WTC11 (cell line): Measurements from ENCODE around the gene ZKSCAN1. TPM values are rescaled to one million over a fixed set of nuclear protein-coding genes. Genes with fewer than 3 reads are reported as not detected.

Experiments
- ATAC-seq: fragments of 200-7000 bp; cut with Tn5 transposase; 2 replicates; pipeline ENCODE4 v1.10.0; 2021; ENCODE audit warnings: mild to moderate bottlenecking, moderate library complexity
- CTCF ChIA-PET: fragments of 300-600 bp; sonication (Branson Sonifier 250); formaldehyde crosslinking; loops from one replicate; lab custom pipeline; 2021; ENCODE audit warnings: antibody characterized with exemption; lab: Charles Lee
- POLR2A ChIA-PET: fragments of 350-600 bp; sonication (Branson Sonifier 250); formaldehyde crosslinking; loops from one replicate; lab custom pipeline; 2021; ENCODE audit warnings: antibody characterized with exemption; lab: Charles Lee
- DNase-seq: peaks from one replicate; pipeline ENCODE4 v3.0.0; 2021; ENCODE audit warnings: low spot score
- H3K27ac Mint-ChIP-seq: 2 replicates; pipeline ENCODE4 v1.8.0; 2021; ENCODE audit warnings: mixed read lengths
- H3K27me3 Mint-ChIP-seq: 2 replicates; pipeline ENCODE4 v1.8.0; 2021; ENCODE audit warnings: low read depth, mild to moderate bottlenecking, moderate library complexity, mixed read lengths
- H3K36me3 Mint-ChIP-seq: 2 replicates; pipeline ENCODE4 v1.8.0; 2021; ENCODE audit warnings: mixed read lengths
- H3K4me1 Mint-ChIP-seq: 2 replicates; pipeline ENCODE4 v1.8.0; 2022; ENCODE audit warnings: mixed read lengths
- H3K4me3 Mint-ChIP-seq: 2 replicates; pipeline ENCODE4 v1.8.0; 2021; ENCODE audit warnings: mild to moderate bottlenecking, moderate library complexity, mixed read lengths
- H3K9me3 Mint-ChIP-seq: 2 replicates; pipeline ENCODE4 v1.8.0; 2021; ENCODE audit warnings: mixed read lengths
- CBFB ChIP-seq: sonication (generic); formaldehyde crosslinking; IDR thresholded peaks from 2 replicates; pipeline ENCODE4 v1.8.1; 2022; ENCODE audit warnings: mild to moderate bottlenecking, low read depth, missing genetic modification reagents
- CREM ChIP-seq: sonication (generic); formaldehyde crosslinking; IDR thresholded peaks from 2 replicates; pipeline ENCODE4 v1.8.1; 2022; ENCODE audit warnings: mild to moderate bottlenecking, missing genetic modification reagents, moderate library complexity
- ELF4 ChIP-seq: sonication (generic); formaldehyde crosslinking; IDR thresholded peaks from 2 replicates; pipeline ENCODE4 v1.8.1; 2022; ENCODE audit warnings: low read depth, mild to moderate bottlenecking, moderate library complexity, missing genetic modification reagents
- FOXJ3 ChIP-seq: sonication (generic); formaldehyde crosslinking; IDR thresholded peaks from 2 replicates; pipeline ENCODE4 v1.9.0; 2021; ENCODE audit warnings: missing genetic modification reagents, mild to moderate bottlenecking, borderline replicate concordance
- GTF2I ChIP-seq: fragments of 250-450 bp; sonication (Bioruptor Pico); conservative IDR thresholded peaks from 2 replicates; pipeline ENCODE4 v1.4.0; 2021; ENCODE audit warnings: mild to moderate bottlenecking
- KAT7 ChIP-seq: sonication (generic); formaldehyde crosslinking; IDR thresholded peaks from 2 replicates; pipeline ENCODE4 v1.8.1; 2023; ENCODE audit warnings: missing genetic modification reagents, mild to moderate bottlenecking, borderline replicate concordance
- MXD4 ChIP-seq: fragments of 250-450 bp; sonication (Bioruptor Pico); IDR thresholded peaks from 2 replicates; pipeline ENCODE4 v1.8.0; 2021; ENCODE audit warnings: mild to moderate bottlenecking, moderate library complexity, borderline replicate concordance
- NFYB ChIP-seq: sonication (generic); formaldehyde crosslinking; conservative IDR thresholded peaks from 2 replicates; pipeline ENCODE4 v1.8.0; 2022; ENCODE audit warnings: low read depth, missing genetic modification reagents
- ZNF396 ChIP-seq: fragments of 250-450 bp; sonication (Bioruptor Pico); IDR thresholded peaks from 2 replicates; pipeline ENCODE4 v1.8.0; 2021; ENCODE audit warnings: mild to moderate bottlenecking, moderate library complexity, borderline replicate concordance
- ZNF416 ChIP-seq: fragments of 250-450 bp; sonication (Bioruptor Pico); IDR thresholded peaks from 2 replicates; pipeline ENCODE4 v1.9.0; 2021; ENCODE audit warnings: mild to moderate bottlenecking, inconsistent platforms
- ZNF423 ChIP-seq: fragments of 250-450 bp; sonication (Bioruptor Pico); IDR thresholded peaks from 2 replicates; pipeline ENCODE4 v2.1.2; 2022; ENCODE audit warnings: mild to moderate bottlenecking, moderate library complexity
- ZNF671 ChIP-seq: fragments of 250-450 bp; sonication (Bioruptor Pico); IDR thresholded peaks from 2 replicates; pipeline ENCODE4 v1.8.0; 2021; ENCODE audit warnings: mild to moderate bottlenecking
- total RNA-seq: library from RNA; stranded (reverse); gene quantifications from 3 replicates; pipeline ENCODE4 v1.2.3, GENCODE V29; 2021
- TF ChIP-seq, protein P1 (sequence below): sonication (generic); formaldehyde crosslinking; IDR thresholded peaks from 2 replicates; pipeline ENCODE4 v1.8.1; 2023; ENCODE audit warnings: mild to moderate bottlenecking, missing genetic modification reagents
- TF ChIP-seq, protein P2 (sequence below): sonication (generic); formaldehyde crosslinking; IDR thresholded peaks from 2 replicates; pipeline ENCODE4 v1.8.0; 2022; ENCODE audit warnings: mild to moderate bottlenecking, missing genetic modification reagents
- TF ChIP-seq, protein P3 (sequence below): sonication (generic); formaldehyde crosslinking; conservative IDR thresholded peaks from 2 replicates; pipeline ENCODE4 v1.8.1; 2022; ENCODE audit warnings: mild to moderate bottlenecking, missing genetic modification reagents
- TF ChIP-seq, protein P4 (sequence below): sonication (generic); formaldehyde crosslinking; IDR thresholded peaks from 2 replicates; pipeline ENCODE4 v1.8.1; 2022; ENCODE audit warnings: missing genetic modification reagents, borderline replicate concordance
- TF ChIP-seq, protein P5 (sequence below): sonication (generic); formaldehyde crosslinking; IDR thresholded peaks from 2 replicates; pipeline ENCODE4 v1.8.1; 2022; ENCODE audit warnings: low read depth, mild to moderate bottlenecking, moderate library complexity, missing genetic modification reagents, borderline replicate concordance
- TF ChIP-seq, protein P6 (sequence below): sonication (generic); formaldehyde crosslinking; IDR thresholded peaks from 2 replicates; pipeline ENCODE4 v1.8.1; 2023; ENCODE audit warnings: mild to moderate bottlenecking, missing genetic modification reagents, borderline replicate concordance
- TF ChIP-seq, protein P7 (sequence below): sonication (generic); formaldehyde crosslinking; IDR thresholded peaks from 2 replicates; pipeline ENCODE4 v1.8.1; 2023; ENCODE audit warnings: mild to moderate bottlenecking, missing genetic modification reagents, moderate library complexity

The ZKSCAN1 gene
- total RNA-seq, 1 experiment from 2014 or later = 46.6 TPM

DNA sequence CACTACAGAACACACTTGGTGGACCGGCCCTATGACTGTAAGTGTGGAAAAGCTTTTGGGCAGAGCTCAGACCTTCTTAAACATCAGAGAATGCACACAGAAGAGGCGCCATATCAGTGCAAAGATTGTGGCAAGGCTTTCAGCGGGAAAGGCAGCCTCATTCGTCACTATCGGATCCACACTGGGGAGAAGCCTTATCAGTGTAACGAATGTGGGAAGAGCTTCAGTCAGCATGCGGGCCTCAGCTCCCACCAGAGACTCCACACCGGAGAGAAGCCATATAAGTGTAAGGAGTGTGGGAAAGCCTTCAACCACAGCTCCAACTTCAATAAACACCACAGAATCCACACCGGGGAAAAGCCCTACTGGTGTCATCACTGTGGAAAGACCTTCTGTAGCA is 48.8 kb downstream of the ZKSCAN1 start:
- Mint-ChIP-seq H3K9me3 (no peaks in the 10 kb centered on the region), H3K4me3 (no peak overlapping the region), H3K36me3 (peaks cover 54% of the 10 kb centered on the region), H3K4me1 (no peaks in the 10 kb centered on the region), H3K27ac (no peak overlapping the region), H3K27me3 (no peaks in the 10 kb centered on the region)
- DNase-seq (no peak), ATAC-seq (no peak)
- ChIA-PET CTCF (interaction anchor here (1.2 kb wide), 1 partner anchor 151 kb away, joined by 3 read pairs; no protein-coding TSS in a partner anchor), POLR2A (interaction anchor here (1.3 kb wide), 1 partner anchor 78 kb away, joined by 4 read pairs; no protein-coding TSS in a partner anchor)
- TF ChIP-seq, protein P1, sequence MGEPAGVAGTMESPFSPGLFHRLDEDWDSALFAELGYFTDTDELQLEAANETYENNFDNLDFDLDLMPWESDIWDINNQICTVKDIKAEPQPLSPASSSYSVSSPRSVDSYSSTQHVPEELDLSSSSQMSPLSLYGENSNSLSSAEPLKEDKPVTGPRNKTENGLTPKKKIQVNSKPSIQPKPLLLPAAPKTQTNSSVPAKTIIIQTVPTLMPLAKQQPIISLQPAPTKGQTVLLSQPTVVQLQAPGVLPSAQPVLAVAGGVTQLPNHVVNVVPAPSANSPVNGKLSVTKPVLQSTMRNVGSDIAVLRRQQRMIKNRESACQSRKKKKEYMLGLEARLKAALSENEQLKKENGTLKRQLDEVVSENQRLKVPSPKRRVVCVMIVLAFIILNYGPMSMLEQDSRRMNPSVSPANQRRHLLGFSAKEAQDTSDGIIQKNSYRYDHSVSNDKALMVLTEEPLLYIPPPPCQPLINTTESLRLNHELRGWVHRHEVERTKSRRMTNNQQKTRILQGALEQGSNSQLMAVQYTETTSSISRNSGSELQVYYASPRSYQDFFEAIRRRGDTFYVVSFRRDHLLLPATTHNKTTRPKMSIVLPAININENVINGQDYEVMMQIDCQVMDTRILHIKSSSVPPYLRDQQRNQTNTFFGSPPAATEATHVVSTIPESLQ = no peak

DNA sequence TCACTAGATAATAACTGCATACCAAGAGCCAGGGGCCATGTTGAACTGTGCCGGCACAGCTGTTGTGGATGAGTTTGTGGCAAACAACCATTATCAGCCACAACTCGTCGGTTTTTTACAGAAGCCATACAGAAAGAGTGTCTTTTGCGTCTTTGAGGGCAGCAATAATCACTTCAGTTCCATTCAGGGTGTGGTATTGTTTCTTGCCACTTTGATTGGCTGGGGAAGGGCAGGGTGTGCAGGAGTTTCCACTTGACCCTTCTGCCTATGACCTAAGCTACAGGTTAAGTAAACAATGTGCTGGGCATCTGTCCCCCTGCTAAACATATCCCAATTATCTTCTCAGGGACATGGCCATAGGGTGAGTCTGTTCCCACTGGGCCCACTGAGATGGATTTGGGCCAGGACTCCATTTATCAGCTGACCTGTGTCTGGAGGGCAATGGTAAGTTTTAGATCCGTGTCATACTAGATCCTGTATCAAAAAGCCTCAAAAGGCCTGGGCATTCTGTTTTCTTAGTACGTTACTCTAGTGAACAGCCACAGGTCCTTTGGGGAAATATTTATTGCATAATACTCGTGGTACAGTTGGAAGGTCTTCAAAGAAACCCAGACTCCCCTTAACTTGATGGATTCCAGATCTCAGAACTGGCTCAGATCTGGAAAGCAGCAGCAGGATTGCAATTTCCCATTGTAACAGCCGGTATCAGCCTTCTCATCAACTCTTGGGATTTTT is 50.2 kb downstream of the ZKSCAN1 start:
- POLR2A ChIA-PET = no interaction called here
- no peak for DNase-seq
- H3K4me3 Mint-ChIP-seq = no peak overlapping the region
- peaks cover 58% of the 10 kb centered on the region for H3K36me3 Mint-ChIP-seq
- ATAC-seq = no peak
- no peaks in the 10 kb centered on the region for H3K4me1 Mint-ChIP-seq
- H3K27ac Mint-ChIP-seq = no peak overlapping the region
- H3K9me3 Mint-ChIP-seq = peaks cover 11% of the 10 kb centered on the region
- H3K27me3 Mint-ChIP-seq = no peaks in the 10 kb centered on the region; the same call in 1 of the 2 replicates
- TF ChIP-seq KAT7 (no peak), CREM (CRISPR knock-in tag) (no peak), ELF4 (CRISPR knock-in tag) (no peak)
- TF ChIP-seq, protein P2, sequence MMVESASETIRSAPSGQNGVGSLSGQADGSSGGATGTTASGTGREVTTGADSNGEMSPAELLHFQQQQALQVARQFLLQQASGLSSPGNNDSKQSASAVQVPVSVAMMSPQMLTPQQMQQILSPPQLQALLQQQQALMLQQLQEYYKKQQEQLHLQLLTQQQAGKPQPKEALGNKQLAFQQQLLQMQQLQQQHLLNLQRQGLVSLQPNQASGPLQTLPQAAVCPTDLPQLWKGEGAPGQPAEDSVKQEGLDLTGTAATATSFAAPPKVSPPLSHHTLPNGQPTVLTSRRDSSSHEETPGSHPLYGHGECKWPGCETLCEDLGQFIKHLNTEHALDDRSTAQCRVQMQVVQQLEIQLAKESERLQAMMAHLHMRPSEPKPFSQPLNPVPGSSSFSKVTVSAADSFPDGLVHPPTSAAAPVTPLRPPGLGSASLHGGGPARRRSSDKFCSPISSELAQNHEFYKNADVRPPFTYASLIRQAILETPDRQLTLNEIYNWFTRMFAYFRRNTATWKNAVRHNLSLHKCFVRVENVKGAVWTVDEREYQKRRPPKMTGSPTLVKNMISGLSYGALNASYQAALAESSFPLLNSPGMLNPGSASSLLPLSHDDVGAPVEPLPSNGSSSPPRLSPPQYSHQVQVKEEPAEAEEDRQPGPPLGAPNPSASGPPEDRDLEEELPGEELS (CRISPR knock-in tag) = no peak
- CTCF ChIA-PET = no interaction called here

DNA sequence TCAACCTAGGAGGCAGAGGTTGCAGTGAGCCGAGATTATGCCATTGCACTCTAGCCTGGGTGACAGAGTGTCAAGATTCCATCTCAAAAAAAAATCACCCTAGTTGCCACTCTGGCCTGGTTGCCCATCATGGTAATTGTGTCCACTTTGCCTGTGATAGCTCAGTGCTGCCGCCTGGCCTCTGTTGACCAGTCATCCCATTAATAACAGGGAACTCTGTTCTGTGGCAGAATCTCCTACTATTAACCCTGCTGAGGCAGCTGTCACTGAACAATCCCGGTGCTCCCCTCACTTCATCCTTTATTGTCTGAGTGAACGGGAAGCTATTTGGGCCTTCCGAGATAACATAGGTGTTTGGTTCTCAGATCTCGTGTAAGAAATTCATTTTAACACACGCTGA is 51.6 kb downstream of the ZKSCAN1 start:
- no peak for DNase-seq
- no peak overlapping the region for H3K4me3 Mint-ChIP-seq
- CTCF ChIA-PET = interaction anchor here (0.5 to 1.3 kb wide), 7 partner anchors 17 to 762 kb away, joined by 3 to 5 read pairs (median 3); no protein-coding TSS in a partner anchor
- no peak for TF ChIP-seq ZNF671 (CRISPR knock-in tag)
- TF ChIP-seq, protein P3, sequence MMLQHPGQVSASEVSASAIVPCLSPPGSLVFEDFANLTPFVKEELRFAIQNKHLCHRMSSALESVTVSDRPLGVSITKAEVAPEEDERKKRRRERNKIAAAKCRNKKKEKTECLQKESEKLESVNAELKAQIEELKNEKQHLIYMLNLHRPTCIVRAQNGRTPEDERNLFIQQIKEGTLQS (CRISPR knock-in tag) = no peak
- TF ChIP-seq, protein P4, sequence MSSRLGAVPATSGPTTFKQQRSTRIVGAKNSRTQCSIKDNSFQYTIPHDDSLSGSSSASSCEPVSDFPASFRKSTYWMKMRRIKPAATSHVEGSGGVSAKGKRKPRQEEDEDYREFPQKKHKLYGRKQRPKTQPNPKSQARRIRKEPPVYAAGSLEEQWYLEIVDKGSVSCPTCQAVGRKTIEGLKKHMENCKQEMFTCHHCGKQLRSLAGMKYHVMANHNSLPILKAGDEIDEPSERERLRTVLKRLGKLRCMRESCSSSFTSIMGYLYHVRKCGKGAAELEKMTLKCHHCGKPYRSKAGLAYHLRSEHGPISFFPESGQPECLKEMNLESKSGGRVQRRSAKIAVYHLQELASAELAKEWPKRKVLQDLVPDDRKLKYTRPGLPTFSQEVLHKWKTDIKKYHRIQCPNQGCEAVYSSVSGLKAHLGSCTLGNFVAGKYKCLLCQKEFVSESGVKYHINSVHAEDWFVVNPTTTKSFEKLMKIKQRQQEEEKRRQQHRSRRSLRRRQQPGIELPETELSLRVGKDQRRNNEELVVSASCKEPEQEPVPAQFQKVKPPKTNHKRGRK (CRISPR knock-in tag) = no peak
- TF ChIP-seq, protein P5, sequence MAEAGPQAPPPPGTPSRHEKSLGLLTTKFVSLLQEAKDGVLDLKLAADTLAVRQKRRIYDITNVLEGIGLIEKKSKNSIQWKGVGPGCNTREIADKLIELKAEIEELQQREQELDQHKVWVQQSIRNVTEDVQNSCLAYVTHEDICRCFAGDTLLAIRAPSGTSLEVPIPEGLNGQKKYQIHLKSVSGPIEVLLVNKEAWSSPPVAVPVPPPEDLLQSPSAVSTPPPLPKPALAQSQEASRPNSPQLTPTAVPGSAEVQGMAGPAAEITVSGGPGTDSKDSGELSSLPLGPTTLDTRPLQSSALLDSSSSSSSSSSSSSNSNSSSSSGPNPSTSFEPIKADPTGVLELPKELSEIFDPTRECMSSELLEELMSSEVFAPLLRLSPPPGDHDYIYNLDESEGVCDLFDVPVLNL (CRISPR knock-in tag) = no peak
- no peak for TF ChIP-seq ZNF396 (CRISPR knock-in tag)
- TF ChIP-seq, protein P6, sequence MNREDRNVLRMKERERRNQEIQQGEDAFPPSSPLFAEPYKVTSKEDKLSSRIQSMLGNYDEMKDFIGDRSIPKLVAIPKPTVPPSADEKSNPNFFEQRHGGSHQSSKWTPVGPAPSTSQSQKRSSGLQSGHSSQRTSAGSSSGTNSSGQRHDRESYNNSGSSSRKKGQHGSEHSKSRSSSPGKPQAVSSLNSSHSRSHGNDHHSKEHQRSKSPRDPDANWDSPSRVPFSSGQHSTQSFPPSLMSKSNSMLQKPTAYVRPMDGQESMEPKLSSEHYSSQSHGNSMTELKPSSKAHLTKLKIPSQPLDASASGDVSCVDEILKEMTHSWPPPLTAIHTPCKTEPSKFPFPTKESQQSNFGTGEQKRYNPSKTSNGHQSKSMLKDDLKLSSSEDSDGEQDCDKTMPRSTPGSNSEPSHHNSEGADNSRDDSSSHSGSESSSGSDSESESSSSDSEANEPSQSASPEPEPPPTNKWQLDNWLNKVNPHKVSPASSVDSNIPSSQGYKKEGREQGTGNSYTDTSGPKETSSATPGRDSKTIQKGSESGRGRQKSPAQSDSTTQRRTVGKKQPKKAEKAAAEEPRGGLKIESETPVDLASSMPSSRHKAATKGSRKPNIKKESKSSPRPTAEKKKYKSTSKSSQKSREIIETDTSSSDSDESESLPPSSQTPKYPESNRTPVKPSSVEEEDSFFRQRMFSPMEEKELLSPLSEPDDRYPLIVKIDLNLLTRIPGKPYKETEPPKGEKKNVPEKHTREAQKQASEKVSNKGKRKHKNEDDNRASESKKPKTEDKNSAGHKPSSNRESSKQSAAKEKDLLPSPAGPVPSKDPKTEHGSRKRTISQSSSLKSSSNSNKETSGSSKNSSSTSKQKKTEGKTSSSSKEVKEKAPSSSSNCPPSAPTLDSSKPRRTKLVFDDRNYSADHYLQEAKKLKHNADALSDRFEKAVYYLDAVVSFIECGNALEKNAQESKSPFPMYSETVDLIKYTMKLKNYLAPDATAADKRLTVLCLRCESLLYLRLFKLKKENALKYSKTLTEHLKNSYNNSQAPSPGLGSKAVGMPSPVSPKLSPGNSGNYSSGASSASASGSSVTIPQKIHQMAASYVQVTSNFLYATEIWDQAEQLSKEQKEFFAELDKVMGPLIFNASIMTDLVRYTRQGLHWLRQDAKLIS = no peak
- TF ChIP-seq MXD4 = no peak
- no peak for TF ChIP-seq FOXJ3 (CRISPR knock-in tag)
- no peak for TF ChIP-seq NFYB (CRISPR knock-in tag)
- TF ChIP-seq GTF2I (CRISPR knock-in tag) = no peak
- no peak for TF ChIP-seq ELF4 (CRISPR knock-in tag)
- no peak for TF ChIP-seq CBFB (CRISPR knock-in tag)
- TF ChIP-seq ZNF423 (CRISPR knock-in tag) = no peak
- TF ChIP-seq, protein P7, sequence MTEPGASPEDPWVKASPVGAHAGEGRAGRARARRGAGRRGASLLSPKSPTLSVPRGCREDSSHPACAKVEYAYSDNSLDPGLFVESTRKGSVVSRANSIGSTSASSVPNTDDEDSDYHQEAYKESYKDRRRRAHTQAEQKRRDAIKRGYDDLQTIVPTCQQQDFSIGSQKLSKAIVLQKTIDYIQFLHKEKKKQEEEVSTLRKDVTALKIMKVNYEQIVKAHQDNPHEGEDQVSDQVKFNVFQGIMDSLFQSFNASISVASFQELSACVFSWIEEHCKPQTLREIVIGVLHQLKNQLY (CRISPR knock-in tag) = no peak
- TF ChIP-seq ZNF416 (CRISPR knock-in tag) = no peak

More for the DNA sequence above, 51.6 kb downstream of the ZKSCAN1 start:
- H3K27ac Mint-ChIP-seq = no peak overlapping the region
- POLR2A ChIA-PET = interaction anchor here (0.6 kb wide), 1 partner anchor 35 kb away, joined by 3 read pairs; the partner anchor contains the start of gene AP4M1
- peaks cover 59% of the 10 kb centered on the region for H3K36me3 Mint-ChIP-seq
- H3K9me3 Mint-ChIP-seq = peaks cover 24% of the 10 kb centered on the region
- no peaks in the 10 kb centered on the region for H3K4me1 Mint-ChIP-seq
- peaks cover 10% of the 10 kb centered on the region for H3K27me3 Mint-ChIP-seq
- peak; percentile 62 for ATAC-seq
